Vagina (tissue), 2 donors: Measurements from ENCODE around the gene KIAA1549. TPM values are rescaled to one million over a fixed set of nuclear protein-coding genes. Genes with fewer than 3 reads are reported as not detected.
A peak's percentile ranks its signal among the peaks of the same experiment; 100 is the strongest.

Source experiments
- DNase-seq, 2 donors: peaks; one replicate each; pipeline ENCODE4 v3.0.0-alpha.2; 2017; ENCODE audit errors: extremely low spot score in 2 of 2
- H3K27ac ChIP-seq: fragments of 200-600 bp; sonication (generic); one replicate; pipeline ENCODE4 v1.5.1; 2019
- H3K27me3 ChIP-seq: fragments of 200-600 bp; sonication (generic); one replicate; pipeline ENCODE4 v1.5.1; 2019
- H3K36me3 ChIP-seq, 2 donors: fragments of 200-600 bp; sonication (generic); one replicate each; pipeline ENCODE4 v1.5.1; 2017 to 2019
- H3K4me1 ChIP-seq: fragments of 200-600 bp; sonication (generic); one replicate; pipeline ENCODE4 v1.5.1; 2019
- H3K4me3 ChIP-seq, 2 donors: fragments of 200-600 bp; sonication (generic); 1 replicate in 1 of 2; 2 replicates in 1 of 2; pipeline ENCODE4 v1.5.1; 2016 to 2019
- H3K9me3 ChIP-seq: fragments of 200-600 bp; sonication (generic); one replicate; pipeline ENCODE4 v1.5.1; 2019
- CTCF ChIP-seq, 3 experiments: fragments of 450-650 bp in 2 of 3; fragments of 200-600 bp in 1 of 3; sonication (generic) in 1 of 3; IDR thresholded peaks; one replicate each; pipeline ENCODE4 v1.5.1; 2017 to 2019; ENCODE audit warnings: antibody characterized with exemption in 3 of 3, mild to moderate bottlenecking in 2 of 3, moderate library complexity in 2 of 3
- POLR2A ChIP-seq, 2 donors: fragments of 450-650 bp; IDR thresholded peaks; one replicate each; pipeline ENCODE4 v1.6.1; 2017; ENCODE audit warnings: antibody characterized with exemption in 2 of 2, mild to moderate bottlenecking in 2 of 2, moderate library complexity in 2 of 2
- POLR2AphosphoS5 ChIP-seq, 2 donors: sonication (generic); formaldehyde crosslinking; IDR thresholded peaks; one replicate each; pipeline ENCODE4 v1.9.0; 2017; ENCODE audit warnings: antibody characterized with exemption in 2 of 2, mild to moderate bottlenecking in 2 of 2, low read depth in 1 of 2; ENCODE audit not compliant: insufficient read depth in 1 of 2
- intact Hi-C: fragments of 100-400 bp; cut with DNase I; formaldehyde crosslinking; loops from one replicate; pipeline ENCODE4 v1.15.1; 2023
- total RNA-seq: library from RNA; depleted of rRNA; stranded (reverse); fragments of >200 nt; gene quantifications from one replicate; pipeline ENCODE4 v1.2.3, GENCODE V29; 2016

Gene KIAA1549
- total RNA-seq, 1 donor from 2014 or later, result 2.9 TPM

- Histone ChIP-seq H3K9me3 (no peaks in the 10 kb centered on the region), H3K4me3 (no peak overlapping the region), H3K27ac (no peak overlapping the region), H3K27me3 (no peaks in the 10 kb centered on the region), H3K4me1 (no peaks in the 10 kb centered on the region), H3K36me3 (no peaks in the 10 kb centered on the region)
- no peak for TF ChIP-seq CTCF (IDR thresholded peaks at IDR 0.05)
- no peak for TF ChIP-seq POLR2A (IDR thresholded peaks at IDR 0.05)
- TF ChIP-seq POLR2AphosphoS5 (IDR thresholded peaks at IDR 0.05; ENCODE audit: insufficient read depth in 1 of 2, low read depth in 1 of 2), result no peak
- intact Hi-C loops, result no loop called here
- DNase-seq, result no peak
Measured at GRCh38 chr7:138999414-138999813, 18.2 kb upstream of the KIAA1549 start.

- peak in 1 of 2 donors; percentile 12 for DNase-seq
- H3K9me3 ChIP-seq, result peaks cover 6% of the 10 kb centered on the region
Measured at GRCh38 chr7:138992052-138992531, 10.9 kb upstream of the KIAA1549 start.

GRCh38 chr7:138987686-138988085 is 6.5 kb upstream of the KIAA1549 start:
- TF ChIP-seq POLR2A (IDR thresholded peaks at IDR 0.05), result no peak
- TF ChIP-seq POLR2AphosphoS5 (IDR thresholded peaks at IDR 0.05; ENCODE audit: insufficient read depth in 1 of 2, low read depth in 1 of 2), result no peak
- TF ChIP-seq CTCF (IDR thresholded peaks at IDR 0.05), result no peak
- intact Hi-C loops, result no loop called here
- no peak overlapping the region for H3K4me3 ChIP-seq
- no peaks in the 10 kb centered on the region for H3K36me3 ChIP-seq
- H3K9me3 ChIP-seq, result peaks cover 6% of the 10 kb centered on the region
- H3K27ac ChIP-seq, result no peak overlapping the region
- H3K4me1 ChIP-seq, result no peaks in the 10 kb centered on the region
- no peak for DNase-seq
- H3K27me3 ChIP-seq, result no peaks in the 10 kb centered on the region

More at GRCh38 chr7:138992052-138992531, 10.9 kb upstream of the KIAA1549 start:
- no peaks in the 10 kb centered on the region for H3K27me3 ChIP-seq
- no peaks in the 10 kb centered on the region for H3K4me1 ChIP-seq
- intact Hi-C loops, result no loop called here
- no peak overlapping the region for H3K27ac ChIP-seq
- H3K4me3 ChIP-seq, result no peak overlapping the region
- no peaks in the 10 kb centered on the region for H3K36me3 ChIP-seq
- TF ChIP-seq CTCF (IDR thresholded peaks at IDR 0.05), result no peak
- no peak for TF ChIP-seq POLR2A (IDR thresholded peaks at IDR 0.05)
- no peak for TF ChIP-seq POLR2AphosphoS5 (IDR thresholded peaks at IDR 0.05; ENCODE audit: insufficient read depth in 1 of 2, low read depth in 1 of 2)

GRCh38 chr7:138982204-138982623 is 1.0 kb upstream of the KIAA1549 start:
- H3K27me3 ChIP-seq, result no peaks in the 10 kb centered on the region
- TF ChIP-seq POLR2A (IDR thresholded peaks at IDR 0.05) (no peak), POLR2AphosphoS5 (IDR thresholded peaks at IDR 0.05; ENCODE audit: insufficient read depth in 1 of 2, low read depth in 1 of 2) (no peak), CTCF (IDR thresholded peaks at IDR 0.05) (no peak)
- peak overlapping the region; percentile 30 for H3K27ac ChIP-seq
- no peak for DNase-seq
- H3K36me3 ChIP-seq, result no peaks in the 10 kb centered on the region
- H3K9me3 ChIP-seq, result no peaks in the 10 kb centered on the region
- H3K4me1 ChIP-seq, result peaks cover 19% of the 10 kb centered on the region
- H3K4me3 ChIP-seq, result peak overlapping the region; percentile 45 to 81
- intact Hi-C loops, result no loop called here

GRCh38 chr7:138980563-138981291 is 462 bp downstream of the KIAA1549 start:
- no peak for DNase-seq
- intact Hi-C loops, result no loop called here
- H3K4me3 ChIP-seq, result peak overlapping the region; percentile 45 to 81
- H3K4me1 ChIP-seq, result peaks cover 19% of the 10 kb centered on the region
- H3K27me3 ChIP-seq, result no peaks in the 10 kb centered on the region
- no peaks in the 10 kb centered on the region for H3K9me3 ChIP-seq
- H3K36me3 ChIP-seq, result no peaks in the 10 kb centered on the region
- no peak overlapping the region for H3K27ac ChIP-seq
- TF ChIP-seq POLR2AphosphoS5 (IDR thresholded peaks at IDR 0.05; ENCODE audit: insufficient read depth in 1 of 2, low read depth in 1 of 2) (no peak), CTCF (IDR thresholded peaks at IDR 0.05) (no peak)
